Ovary (tissue), 3 donors: Measurements from ENCODE around the gene TOX3.

Source experiments
- CTCF ChIP-seq, 3 donors: fragments of 450-650 bp in 2 of 3; fragments of 200-600 bp in 1 of 3; IDR thresholded peaks; one replicate each; pipeline versions ENCODE4 v1.5.1 to v1.8.0; 2016 to 2022; ENCODE audit warnings: antibody characterized with exemption in 3 of 3, mild to moderate bottlenecking in 1 of 3
- EP300 ChIP-seq: sonication (generic); formaldehyde crosslinking; IDR thresholded peaks from one replicate; pipeline ENCODE4 v1.6.1; 2017; ENCODE audit warnings: antibody characterized with exemption
- donor health status: DM: no; HTN: no; CAD: no.

GRCh38 chr16:52515068-52515671 lies 31.8 kb downstream of the TOX3 start:
- TF ChIP-seq CTCF (IDR thresholded peaks at IDR 0.05) (no peak), EP300 (no peak)
